Measurements from ENCODE around the gene ACOXL.

ACOXL gene

GRCh38 chr2:111030260-111030891 lies 298.0 kb downstream of the ACOXL start (continued):
- TF ChIP-seq ZBTB17 (tag by site-specific recombination; IDR thresholded peaks at IDR 0.05) (no peak), ZNF510 (tag by site-specific recombination; IDR thresholded peaks at IDR 0.05; ENCODE audit: insufficient replicate concordance) (no peak), WT1 (tag by site-specific recombination; IDR thresholded peaks at IDR 0.05) (no peak), ZBTB8A (tag by site-specific recombination; IDR thresholded peaks at IDR 0.05) (no peak), ZNF585B (tag by site-specific recombination; IDR thresholded peaks at IDR 0.05) (no peak)

- ChIA-PET POLR2A (no interaction called here), CTCF (interaction anchor here (0.7 kb wide), 1 partner anchor 684 kb away, joined by 3 read pairs; no protein-coding TSS in a partner anchor)
- H3K36me3 ChIP-seq (ENCODE audit: control insufficient read depth in 2 of 2, insufficient read depth in 1 of 2, low read length in 2 of 2) = no peaks in the 10 kb centered on the region
- 0 out of 2 replicates have a peak, but pooled peaks cover 3% of the 10 kb centered on the region for H3K4me1 ChIP-seq (ENCODE audit: control insufficient read depth, insufficient read depth, low read length)
- TF ChIP-seq SP2 (tag by site-specific recombination; IDR thresholded peaks at IDR 0.05) (no peak), ZNF146 (tag by site-specific recombination; IDR thresholded peaks at IDR 0.05) (no peak), SP3 (tag by site-specific recombination; IDR thresholded peaks at IDR 0.05) (no peak), ZBTB20 (tag by site-specific recombination; IDR thresholded peaks at IDR 0.05) (no peak), PBX3 (CRISPR knock-in tag; IDR thresholded peaks at IDR 0.05) (no peak), ZNF302 (tag by site-specific recombination; IDR thresholded peaks at IDR 0.05; ENCODE audit: low read depth) (no peak), ZNF26 (tag by site-specific recombination; IDR thresholded peaks at IDR 0.05) (no peak), RBAK (tag by site-specific recombination; IDR thresholded peaks at IDR 0.05) (no peak), EGR2 (tag by site-specific recombination; IDR thresholded peaks at IDR 0.05; ENCODE audit: low read depth) (no peak), ZNF513 (tag by site-specific recombination; IDR thresholded peaks at IDR 0.05) (no peak), PRDM2 (tag by site-specific recombination; IDR thresholded peaks at IDR 0.05; ENCODE audit: borderline replicate concordance) (no peak), ZNF335 (tag by site-specific recombination; conservative IDR thresholded peaks at IDR 0.05) (no peak), GLI4 (tag by site-specific recombination; IDR thresholded peaks at IDR 0.05) (no peak), MZF1 (tag by site-specific recombination; IDR thresholded peaks at IDR 0.05; ENCODE audit: borderline replicate concordance) (no peak), SCRT1 (tag by site-specific recombination; IDR thresholded peaks at IDR 0.05; ENCODE audit: borderline replicate concordance) (no peak), ZNF112 (tag by site-specific recombination; IDR thresholded peaks at IDR 0.05) (no peak)
- no peak overlapping the region for H3K4me3 ChIP-seq (ENCODE audit: low read depth, low read length)
- no peak overlapping the region for H3K27ac ChIP-seq (ENCODE audit: extremely low read depth, low read depth, low read length)
- no peaks in the 10 kb centered on the region for H3K9me3 ChIP-seq (ENCODE audit: control insufficient read depth, insufficient read depth, low read depth, low read length)
These were observed 298.6 kb downstream of the ACOXL start for GRCh38 chr2:111030945-111031344.

Measured in HEK293 (cell line).